Stomach (tissue), 9 donors: ENCODE results near the gene TTC4. TPM values are rescaled to one million over a fixed set of nuclear protein-coding genes. Genes with fewer than 3 reads are reported as not detected.

ENCODE experiments used
- DNase-seq, 2 donors: peaks; one replicate each; pipeline versions ENCODE4 v3.0.0 to v3.0.0-alpha.2; 2013 to 2019
- H3K27ac ChIP-seq, 5 donors: fragments of 200-600 bp in 4 of 5; sonication (generic) in 4 of 5; one replicate each; pipeline ENCODE4 v1.5.1; 2013 to 2019; ENCODE audit warnings: mild to moderate bottlenecking in 1 of 5, moderate library complexity in 1 of 5
- H3K27me3 ChIP-seq, 3 donors: fragments of 200-600 bp; sonication (generic); one replicate each; pipeline ENCODE4 v1.5.1; 2017 to 2019; ENCODE audit warnings: mixed run types in 1 of 3
- H3K36me3 ChIP-seq, 4 donors: fragments of 200-600 bp; sonication (generic); 1 replicate in 3 of 4; 2 replicates in 1 of 4; pipeline ENCODE4 v1.5.1; 2016 to 2019
- H3K4me1 ChIP-seq, 4 donors: fragments of 200-600 bp; sonication (generic); one replicate each; pipeline ENCODE4 v1.5.1; 2016 to 2019
- H3K4me3 ChIP-seq, 4 donors: fragments of 200-600 bp; sonication (generic) in 3 of 4; one replicate each; pipeline ENCODE4 v1.5.1; 2016 to 2019; ENCODE audit warnings: mild to moderate bottlenecking in 1 of 4
- H3K9me3 ChIP-seq, 4 donors: fragments of 200-600 bp; sonication (generic); one replicate each; pipeline ENCODE4 v1.5.1; 2016 to 2019
- CTCF ChIP-seq, 7 experiments: fragments of 450-650 bp in 4 of 7; fragments of 200-600 bp in 3 of 7; sonication (generic) in 3 of 7; IDR thresholded peaks; one replicate each; pipeline ENCODE4 v1.5.1; 2016 to 2019; ENCODE audit warnings: antibody characterized with exemption in 7 of 7, control low read depth in 2 of 7, mild to moderate bottlenecking in 1 of 7
- EP300 ChIP-seq: sonication (generic); formaldehyde crosslinking; IDR thresholded peaks from one replicate; pipeline ENCODE4 v1.6.1; 2017; ENCODE audit warnings: antibody characterized with exemption
- POLR2A ChIP-seq, 4 donors: fragments of 450-650 bp; IDR thresholded peaks; one replicate each; pipeline ENCODE4 v1.6.1; 2016; ENCODE audit warnings: antibody characterized with exemption in 4 of 4, control low read depth in 2 of 4, mild to moderate bottlenecking in 1 of 4, moderate library complexity in 1 of 4
- POLR2AphosphoS5 ChIP-seq, 3 donors: sonication (generic); formaldehyde crosslinking; IDR thresholded peaks; one replicate each; pipeline ENCODE4 v1.6.1; 2016; ENCODE audit warnings: antibody characterized with exemption in 3 of 3
- WGBS, 5 donors: extraction: QIAGEN DNeasy Blood & Tissue Kit in 3 of 5; methylation state at CpG; one replicate each; pipeline versions ENCODE4 v1.1.5 to v1.1.7; 2013 to 2018; 5-methylcytosine and 5-hydroxymethylcytosine counted together
- intact Hi-C: fragments of 100-400 bp; cut with DNase I; formaldehyde crosslinking; loops from one replicate; pipeline ENCODE4 v1.15.1; 2023; ENCODE audit warnings: low total_unique reads
- polyA plus RNA-seq, 3 donors: library from polyadenylated mRNA; stranded (reverse); fragments of 200-250 nt; gene quantifications; one replicate each; pipeline ENCODE4 v1.2.3, GENCODE V29; 2013
- total RNA-seq, 5 donors: library from RNA; depleted of rRNA; stranded (reverse); fragments of >200 nt; gene quantifications; one replicate each; pipeline versions ENCODE4 v1.1.0 to v1.2.3, GENCODE V29; 2014 to 2016
- donor health status: healthy with polysubstance abuse.
- donor health status: Bipolar disorder and iron deficiency.
- donor health status: healthy.

TTC4 gene
- total and polyA plus RNA-seq, 8 donors, result 1.4 to 66.1 (median 13.4) TPM

GRCh38 chr1:54750596-54750995, 34.9 kb downstream of the TTC4 start:
- H3K4me1 ChIP-seq, result no peaks in the 10 kb centered on the region
- intact Hi-C loops, result no loop called here
- H3K27ac ChIP-seq, result no peak overlapping the region
- 54 to 79% (median 63%) methylated on average over 6 of the region's 6 CpGs for WGBS, 5 donors
- H3K4me3 ChIP-seq, result no peak overlapping the region
- no peaks in the 10 kb centered on the region for H3K27me3 ChIP-seq
- DNase-seq, result no peak
- no peaks in the 10 kb centered on the region for H3K9me3 ChIP-seq
- TF ChIP-seq POLR2A (IDR thresholded peaks at IDR 0.05), result no peak
- TF ChIP-seq POLR2AphosphoS5 (IDR thresholded peaks at IDR 0.05), result no peak
- TF ChIP-seq CTCF (IDR thresholded peaks at IDR 0.05), result no peak
- no peak for TF ChIP-seq EP300
- H3K36me3 ChIP-seq, result peaks cover 0 to 3% (median 1%) of the 10 kb centered on the region in 4 donors

GRCh38 chr1:54751426-54751825, 35.8 kb downstream of the TTC4 start:
- H3K27ac ChIP-seq, result no peak overlapping the region
- no peak for TF ChIP-seq POLR2AphosphoS5 (IDR thresholded peaks at IDR 0.05)
- no peak overlapping the region for H3K4me3 ChIP-seq
- H3K4me1 ChIP-seq, result no peaks in the 10 kb centered on the region
- H3K27me3 ChIP-seq, result no peaks in the 10 kb centered on the region
- intact Hi-C loops, result no loop called here
- no peak for DNase-seq
- H3K36me3 ChIP-seq, result peaks cover 0 to 11% (median 8%) of the 10 kb centered on the region in 4 donors
- WGBS, 5 donors, result 72 to 82% (median 76%) methylated on average over 4 of the region's 4 CpGs
- no peaks in the 10 kb centered on the region for H3K9me3 ChIP-seq

- no peaks in the 10 kb centered on the region for H3K4me1 ChIP-seq
- H3K27ac ChIP-seq, result no peak overlapping the region
- TF ChIP-seq CTCF (IDR thresholded peaks at IDR 0.05), result no peak
- no peak for TF ChIP-seq EP300
- no peak for TF ChIP-seq POLR2A (IDR thresholded peaks at IDR 0.05)
- no peak for TF ChIP-seq POLR2AphosphoS5 (IDR thresholded peaks at IDR 0.05)
- WGBS, 5 donors, result 93 to 96% (median 95%) methylated on average over 18 to 22 of the region's 22 CpGs
- no peaks in the 10 kb centered on the region for H3K9me3 ChIP-seq
- peaks cover 14 to 37% (median 34%) of the 10 kb centered on the region in 4 donors for H3K36me3 ChIP-seq
- no peak overlapping the region for H3K4me3 ChIP-seq
- intact Hi-C loops, result no loop called here
- H3K27me3 ChIP-seq, result no peaks in the 10 kb centered on the region
- no peak for DNase-seq
These were observed 38.4 kb downstream of the TTC4 start for GRCh38 chr1:54754045-54754444.

- Histone ChIP-seq H3K9me3 (no peaks in the 10 kb centered on the region), H3K27me3 (no peaks in the 10 kb centered on the region), H3K36me3 (peaks cover 14 to 42% (median 35%) of the 10 kb centered on the region in 4 donors), H3K4me1 (no peaks in the 10 kb centered on the region), H3K27ac (no peak overlapping the region), H3K4me3 (no peak overlapping the region)
- WGBS, 5 donors, result 88 to 94% (median 92%) methylated on average over 15 to 25 of the region's 25 CpGs
- TF ChIP-seq CTCF (IDR thresholded peaks at IDR 0.05) (no peak), POLR2AphosphoS5 (IDR thresholded peaks at IDR 0.05) (no peak), EP300 (no peak), POLR2A (IDR thresholded peaks at IDR 0.05) (no peak)
- intact Hi-C loops, result no loop called here
- DNase-seq, result no peak
These were observed 39.0 kb downstream of the TTC4 start for GRCh38 chr1:54754486-54755285.

- TF ChIP-seq EP300 (no peak), POLR2A (IDR thresholded peaks at IDR 0.05) (no peak), POLR2AphosphoS5 (IDR thresholded peaks at IDR 0.05) (no peak), CTCF (IDR thresholded peaks at IDR 0.05) (no peak)
- intact Hi-C loops, result no loop called here
- H3K9me3 ChIP-seq, result no peaks in the 10 kb centered on the region
- H3K4me1 ChIP-seq, result peaks cover 0 to 4% (median under 1%) of the 10 kb centered on the region in 4 donors
- DNase-seq, result no peak
- H3K27me3 ChIP-seq, result no peaks in the 10 kb centered on the region
- peaks cover 14 to 42% (median 35%) of the 10 kb centered on the region in 4 donors for H3K36me3 ChIP-seq
- 93 to 100% (median 95%) methylated on average over 3 to 9 of the region's 9 CpGs for WGBS, 5 donors
- no peak overlapping the region for H3K4me3 ChIP-seq
- no peak overlapping the region for H3K27ac ChIP-seq
These were observed 42.2 kb downstream of the TTC4 start for GRCh38 chr1:54757833-54758232.
